GM19324 (cell line): Measurements from ENCODE around the gene NINL.
"Not testable (repeated sequence)": the region's sequence is repeated elsewhere in the genome, so short reads cannot be mapped to it uniquely, and the experiment has no call there.

ENCODE experiments used
- ATAC-seq: cut with Tn5 transposase; IDR thresholded peaks from one replicate; pipeline ENCODE4 v1.9.1; 2021; ENCODE audit warnings: mild to moderate bottlenecking, moderate library complexity; ENCODE audit not compliant: unreplicated experiment, low FRiP score

Gene NINL

GRCh38 chr20:25600632-25601031 is 15.3 kb upstream of the NINL start:
- ATAC-seq, result no peak

- no peak for ATAC-seq
Measured at GRCh38 chr20:25592135-25592852, 7.0 kb upstream of the NINL start.

- ATAC-seq, result not testable (repeated sequence)
Measured at GRCh38 chr20:25590778-25591177, 5.4 kb upstream of the NINL start.

GRCh38 chr20:25588491-25588890 is 3.2 kb upstream of the NINL start:
- no peak for ATAC-seq

- no peak for ATAC-seq
Measured at GRCh38 chr20:25587536-25587935, 2.2 kb upstream of the NINL start.

GRCh38 chr20:25586877-25587276 is 1.5 kb upstream of the NINL start:
- no peak for ATAC-seq

GRCh38 chr20:25583607-25584006 is 1.7 kb downstream of the NINL start:
- ATAC-seq, result not testable (repeated sequence)

- no peak for ATAC-seq
Measured at GRCh38 chr20:25580711-25581110, 4.6 kb downstream of the NINL start.

GRCh38 chr20:25579081-25579770 is 6.1 kb downstream of the NINL start:
- no peak for ATAC-seq

- ATAC-seq, result no peak
Measured at GRCh38 chr20:25576783-25577530, 8.4 kb downstream of the NINL start.

GRCh38 chr20:25574411-25574810 is 10.9 kb downstream of the NINL start:
- ATAC-seq, result no peak

- ATAC-seq, result no peak
Measured at GRCh38 chr20:25573288-25574251, 11.8 kb downstream of the NINL start.

GRCh38 chr20:25571817-25572216 is 13.5 kb downstream of the NINL start:
- ATAC-seq, result no peak

- ATAC-seq, result no peak
Measured at GRCh38 chr20:25571240-25571639, 14.1 kb downstream of the NINL start.

GRCh38 chr20:25570148-25570530 is 15.2 kb downstream of the NINL start:
- no peak for ATAC-seq

- no peak for ATAC-seq
Measured at GRCh38 chr20:25567286-25567685, 18.0 kb downstream of the NINL start.

GRCh38 chr20:25566821-25567220 is 18.5 kb downstream of the NINL start:
- ATAC-seq, result no peak

- no peak for ATAC-seq
Measured at GRCh38 chr20:25565578-25566157, 19.7 kb downstream of the NINL start.

- ATAC-seq, result no peak
Measured at GRCh38 chr20:25563876-25564275, 21.5 kb downstream of the NINL start.

- no peak for ATAC-seq
Measured at GRCh38 chr20:25563362-25563761, 22.0 kb downstream of the NINL start.
